H1 (cell line): ENCODE results near the gene DAPK2. TPM values are rescaled to one million over a fixed set of nuclear protein-coding genes. Genes with fewer than 3 reads are reported as not detected.

Experiments used
- CTCF ChIA-PET: fragments of 300-600 bp; sonication (Branson Sonifier 250); formaldehyde crosslinking; loops from one replicate; lab custom pipeline; 2021; ENCODE audit not compliant: partially characterized antibody; lab: Charles Lee
- POLR2A ChIA-PET: fragments of 300-600 bp; sonication (Branson Sonifier 250); formaldehyde crosslinking; loops from one replicate; lab custom pipeline; 2021; ENCODE audit warnings: inconsistent platforms; ENCODE audit not compliant: partially characterized antibody; lab: Charles Lee
- DNase-seq, 2 experiments: peaks; one replicate each; pipeline versions ENCODE4 v3.0.0 to v3.0.0-alpha.2; 2010 to 2022; ENCODE audit warnings: low spot score in 2 of 2, low read depth in 1 of 2, mixed read lengths in 1 of 2
- FAIRE-seq: peaks from 2 replicates; lab custom pipeline; 2011; peaks lifted over from hg19 to GRCh38; lab: Jason Lieb, UNC
- H2AFZ ChIP-seq: 2 replicates; pipeline ENCODE4 v1.8.1; 2012; ENCODE audit warnings: low read length, inconsistent platforms
- H2AK5ac ChIP-seq: 2 replicates; pipeline ENCODE4 v1.6.1; 2013; ENCODE audit warnings: low read depth, low read length
- H2BK120ac ChIP-seq: replicated peaks from 2 replicates; pipeline ENCODE3; 2013; ENCODE audit warnings: low read depth, low read length, inconsistent platforms
- H2BK12ac ChIP-seq: 2 replicates; pipeline ENCODE4 v1.6.1; 2013; ENCODE audit warnings: low read depth, low read length
- H2BK15ac ChIP-seq: 2 replicates; pipeline ENCODE4 v1.6.1; 2013; ENCODE audit warnings: low read length
- H2BK20ac ChIP-seq: 2 replicates; pipeline ENCODE4 v1.6.1; 2013; ENCODE audit warnings: low read length
- H2BK5ac ChIP-seq: 2 replicates; pipeline ENCODE4 v1.6.1; 2013; ENCODE audit warnings: low read depth, low read length
- H3K14ac ChIP-seq: 2 replicates; pipeline ENCODE4 v1.6.1; 2013; ENCODE audit warnings: inconsistent platforms; ENCODE audit not compliant: insufficient read length
- H3K18ac ChIP-seq: 2 replicates; pipeline ENCODE4 v1.6.1; 2013; ENCODE audit warnings: low read length; ENCODE audit errors: extremely low read depth
- H3K23ac ChIP-seq: 2 replicates; pipeline ENCODE4 v1.6.1; 2013; ENCODE audit warnings: inconsistent platforms; ENCODE audit not compliant: insufficient read length
- H3K23me2 ChIP-seq: 2 replicates; pipeline ENCODE4 v1.6.1; 2013; ENCODE audit warnings: low read depth, low read length
- H3K27ac ChIP-seq: 2 replicates; pipeline ENCODE4 v1.6.1; 2011; ENCODE audit warnings: low read depth, low read length, inconsistent platforms
- H3K27me3 ChIP-seq, 4 experiments: replicated peaks in 1 of 4; 1 replicate in 1 of 4; 2 replicates in 3 of 4; pipeline versions ENCODE4 v1.6.1 to v1.8.1; 2011 to 2013; ENCODE audit warnings: low read length in 3 of 4, mild to moderate bottlenecking in 3 of 4, inconsistent platforms in 2 of 4, mixed read lengths in 2 of 4, moderate library complexity in 1 of 4; ENCODE audit not compliant: control insufficient read depth in 3 of 4, insufficient read depth in 3 of 4; ENCODE audit errors: extremely low read depth in 1 of 4
- H3K36me3 ChIP-seq, 4 experiments: 2 replicates each; pipeline versions ENCODE4 v1.6.1 to v1.8.1; 2011 to 2013; ENCODE audit warnings: mild to moderate bottlenecking in 4 of 4, low read length in 3 of 4, moderate library complexity in 2 of 4, control low read depth in 1 of 4, inconsistent platforms in 1 of 4; ENCODE audit not compliant: insufficient read depth in 4 of 4, control insufficient read depth in 2 of 4
- H3K4ac ChIP-seq: replicated peaks from 2 replicates; pipeline ENCODE3; 2013; ENCODE audit warnings: low read length, low read depth, mixed read lengths, inconsistent platforms; ENCODE audit not compliant: insufficient read length
- H3K4me1 ChIP-seq, 4 experiments: replicated peaks in 1 of 4; 1 replicate in 1 of 4; 2 replicates in 3 of 4; pipeline versions ENCODE4 v1.6.1 to v1.8.1; 2011 to 2013; ENCODE audit warnings: low read length in 3 of 4, inconsistent platforms in 2 of 4, mixed read lengths in 1 of 4; ENCODE audit not compliant: insufficient read depth in 4 of 4, control insufficient read depth in 3 of 4
- H3K4me2 ChIP-seq, 2 experiments: 2 replicates each; pipeline versions ENCODE4 v1.6.1 to v1.8.1; 2011 to 2013; ENCODE audit warnings: low read depth in 2 of 2, low read length in 2 of 2, control low read depth in 1 of 2, inconsistent platforms in 1 of 2, mild to moderate bottlenecking in 1 of 2; ENCODE audit not compliant: insufficient read depth in 1 of 2
- H3K4me3 ChIP-seq, 4 experiments: fragments of 200-600, 300-600 bp in 1 of 4; sonication (generic), shearing (Covaris generic), sonication (Bioruptor Twin) in 1 of 4; 2 replicates each; pipeline versions ENCODE4 v1.5.1 to v1.8.1; 2011 to 2016; ENCODE audit warnings: low read length in 4 of 4, low read depth in 3 of 4, control low read depth in 2 of 4, inconsistent platforms in 2 of 4, mild to moderate bottlenecking in 2 of 4, mixed read lengths in 1 of 4, moderate library complexity in 1 of 4; ENCODE audit not compliant: insufficient read depth in 2 of 4; ENCODE audit errors: extremely low read depth in 1 of 4
- H3K56ac ChIP-seq: replicated peaks from 2 replicates; pipeline ENCODE3; 2013; ENCODE audit warnings: low read depth, mild to moderate bottlenecking, mixed read lengths, low read length, inconsistent platforms; ENCODE audit not compliant: insufficient read length
- H3K79me1 ChIP-seq: 2 replicates; pipeline ENCODE4 v1.6.1; 2013; ENCODE audit warnings: low read depth, low read length, control low read depth
- H3K79me2 ChIP-seq, 2 experiments: 2 replicates each; pipeline versions ENCODE4 v1.6.1 to v1.8.1; 2012 to 2013; ENCODE audit warnings: low read length in 2 of 2, mild to moderate bottlenecking in 2 of 2, inconsistent platforms in 1 of 2; ENCODE audit not compliant: insufficient read depth in 2 of 2, control insufficient read depth in 1 of 2
- H3K9ac ChIP-seq, 4 experiments: replicated peaks in 1 of 4; 1 replicate in 1 of 4; 2 replicates in 3 of 4; pipeline versions ENCODE4 v1.6.1 to v1.8.1; 2011 to 2013; ENCODE audit warnings: low read depth in 3 of 4, low read length in 3 of 4, control low read depth in 2 of 4, mild to moderate bottlenecking in 2 of 4, moderate library complexity in 2 of 4, inconsistent platforms in 1 of 4; ENCODE audit errors: extremely low read depth in 1 of 4
- H3K9me3 ChIP-seq, 2 experiments: 2 replicates each; pipeline versions ENCODE4 v1.6.1 to v1.8.1; 2012 to 2013; ENCODE audit warnings: mild to moderate bottlenecking in 2 of 2, moderate library complexity in 2 of 2, control low read depth in 1 of 2, inconsistent platforms in 1 of 2, low read depth in 1 of 2, low read length in 1 of 2, mixed read lengths in 1 of 2; ENCODE audit not compliant: insufficient read depth in 2 of 2
- H4K20me1 ChIP-seq, 2 experiments: replicated peaks in 1 of 2; 2 replicates each; pipeline versions ENCODE3 to v1.8.1; 2011 to 2013; ENCODE audit warnings: inconsistent platforms in 2 of 2, low read length in 2 of 2, mild to moderate bottlenecking in 1 of 2; ENCODE audit not compliant: insufficient read depth in 2 of 2, control insufficient read depth in 1 of 2
- H4K5ac ChIP-seq: 2 replicates; pipeline ENCODE4 v1.6.1; 2013; ENCODE audit warnings: low read length, low read depth, mixed read lengths, inconsistent platforms; ENCODE audit not compliant: insufficient read length
- H4K8ac ChIP-seq: 2 replicates; pipeline ENCODE4 v1.8.0; 2013; ENCODE audit warnings: mild to moderate bottlenecking, moderate library complexity, low read length, inconsistent platforms; ENCODE audit not compliant: insufficient read depth; ENCODE audit errors: extremely low read depth
- H4K91ac ChIP-seq: replicated peaks from 2 replicates; pipeline ENCODE3; 2013; ENCODE audit warnings: low read length, mixed read lengths, inconsistent platforms; ENCODE audit not compliant: insufficient read length
- BRCA1 ChIP-seq: IDR thresholded peaks from 2 replicates; pipeline ENCODE4 v1.6.1; 2012; ENCODE audit warnings: low read depth, low read length, improper control_type of control experiment
- CBX5 ChIP-seq: fragments of 300-800, 300-1000 bp; sonication (generic); IDR thresholded peaks from 2 replicates; pipeline ENCODE4 v1.7.1; 2016; ENCODE audit warnings: antibody characterized with exemption, low read length, low read depth
- CREB1 ChIP-seq: IDR thresholded peaks from 2 replicates; pipeline ENCODE4 v1.6.1; 2012; ENCODE audit warnings: inconsistent platforms
- E2F6 ChIP-seq: IDR thresholded peaks from 2 replicates; pipeline ENCODE4 v1.6.1; 2012; ENCODE audit warnings: inconsistent platforms
- EP300 ChIP-seq, 2 experiments: IDR thresholded peaks; 1 replicate in 1 of 2; 2 replicates in 1 of 2; pipeline ENCODE4 v1.6.1; 2011 to 2012; ENCODE audit warnings: low read depth in 2 of 2, low read length in 2 of 2, mild to moderate bottlenecking in 2 of 2, borderline replicate concordance in 1 of 2, inconsistent platforms in 1 of 2, moderate library complexity in 1 of 2
- KDM4A ChIP-seq: IDR thresholded peaks from one replicate; pipeline ENCODE4 v1.7.1; 2012; ENCODE audit warnings: low read depth, mild to moderate bottlenecking, moderate library complexity, low read length, inconsistent platforms; ENCODE audit not compliant: severe bottlenecking
- KDM5A ChIP-seq: fragments of 200-600 bp; IDR thresholded peaks from 2 replicates; pipeline ENCODE4 v1.7.1; 2012; ENCODE audit warnings: mild to moderate bottlenecking, low read length, inconsistent platforms, mixed read lengths
- SAP30 ChIP-seq: fragments of 300-600 bp; sonication (generic); IDR thresholded peaks from 2 replicates; pipeline ENCODE4 v1.7.1; 2012; ENCODE audit warnings: low read length, moderate library complexity, mild to moderate bottlenecking, inconsistent platforms; ENCODE audit not compliant: insufficient read depth, insufficient replicate concordance
- SRF ChIP-seq: IDR thresholded peaks from 2 replicates; pipeline ENCODE4 v1.6.1; 2011; ENCODE audit warnings: mild to moderate bottlenecking, low read depth, low read length, moderate library complexity
- ZNF274 ChIP-seq: IDR thresholded peaks from 2 replicates; pipeline ENCODE4 v1.7.0; 2012; ENCODE audit warnings: low read length, borderline replicate concordance; ENCODE audit errors: extremely low read depth
- WGBS, 2 experiments: shearing (Covaris generic) in 1 of 2; methylation state at CpG; one replicate each; pipeline versions ENCODE4 v1.1.6 to v1.1.7; 2013 to 2015; ENCODE audit warnings: low lambda C conversion rate in 2 of 2, mixed read lengths in 2 of 2, inconsistent platforms in 1 of 2, low coverage in 1 of 2, missing lambda C conversion rate in 1 of 2; ENCODE audit not compliant: insufficient replicate concordance in 2 of 2, insufficient coverage in 1 of 2, insufficient read length in 1 of 2; ENCODE audit errors: extremely low coverage in 1 of 2, missing lambda C conversion rate in 1 of 2; 5-methylcytosine and 5-hydroxymethylcytosine counted together
- polyA plus RNA-seq, 7 experiments: library from polyadenylated mRNA; depleted of rRNA in 3 of 7; stranded (reverse) in 5 of 7; unstranded in 2 of 7; fragments of >200 nt in 5 of 7; fragments of 200-250 nt in 2 of 7; gene quantifications; 1 replicate in 5 of 7; 2 replicates in 1 of 7; 4 replicates in 1 of 7; pipeline versions ENCODE4 v1.2.1 to v1.2.3, GENCODE V29; 2011 to 2013; ENCODE audit warnings: missing spikeins in 2 of 7, mixed read lengths in 2 of 7
- total RNA-seq: library from RNA; stranded (reverse); fragmentation: NEBNext Ultra II Directional; extraction: Animal tissue kit (Norgen Biotek cat#: 25700); gene quantifications from 2 replicates; pipeline ENCODE4 v1.2.1, GENCODE V29; 2021
- TF ChIP-seq, protein P1 (sequence below): IDR thresholded peaks from 2 replicates; pipeline ENCODE4 v1.6.1; 2011; ENCODE audit warnings: low read length, improper control_type of control experiment

DAPK2 gene
- total and polyA plus RNA-seq, 2 of the 8 experiments (the other 6 are each of a cell fraction or from before 2014, with no cell fraction given) = 1.8 to 2.9 TPM

DNA sequence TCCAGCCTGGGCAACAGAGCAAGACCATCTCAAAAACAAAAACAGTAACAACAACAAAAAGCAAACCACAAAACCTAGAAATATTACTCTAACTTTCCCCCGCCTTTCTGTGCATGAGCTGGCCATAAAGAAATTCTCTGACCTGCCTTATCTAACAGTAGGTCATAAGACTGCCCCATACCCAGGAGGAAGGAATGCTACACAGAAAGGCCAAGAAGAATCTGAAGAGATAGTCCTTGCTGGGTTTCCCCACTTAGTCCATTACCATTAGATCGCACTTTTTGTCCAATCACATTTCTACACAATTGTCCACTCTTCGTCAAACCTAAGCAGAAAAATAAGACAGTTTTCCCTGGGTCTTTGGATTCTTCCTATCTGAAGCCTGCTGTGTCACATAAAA is 23.8 kb upstream of the DAPK2 start:
- H3K9me3 ChIP-seq = no peaks in the 10 kb centered on the region
- H3K56ac ChIP-seq = no peak overlapping the region
- no peak overlapping the region for H2BK15ac ChIP-seq
- H2AFZ ChIP-seq = no peak overlapping the region
- no peak overlapping the region for H2BK120ac ChIP-seq
- no peaks in the 10 kb centered on the region for H4K20me1 ChIP-seq
- H3K23ac ChIP-seq = no peak overlapping the region
- no peak overlapping the region for H3K4ac ChIP-seq
- H4K5ac ChIP-seq = no peak overlapping the region
- no peak overlapping the region for H2BK20ac ChIP-seq
- H2BK5ac ChIP-seq = no peak overlapping the region
- H3K9ac ChIP-seq = no peak overlapping the region
- peaks cover 0 to 1% (median 0%) of the 10 kb centered on the region in 4 experiments; a peak in 2 of 7 replicates for H3K4me1 ChIP-seq
- no peak overlapping the region for H3K14ac ChIP-seq
- H3K18ac ChIP-seq = no peak overlapping the region
- H3K4me2 ChIP-seq = no peak overlapping the region
- no peak overlapping the region for H3K4me3 ChIP-seq
- H3K27me3 ChIP-seq = no peaks in the 10 kb centered on the region
- peaks cover 2 to 20% (median 9%) of the 10 kb centered on the region in 4 experiments; a peak in 7 of 8 replicates for H3K36me3 ChIP-seq
- no peaks in the 10 kb centered on the region for H3K23me2 ChIP-seq
- H4K91ac ChIP-seq = no peak overlapping the region
- DNase-seq (no peak), FAIRE-seq (no peak)
- ChIA-PET POLR2A (no interaction called here), CTCF (interaction anchor here (0.6 to 5.8 kb wide), 21 partner anchors 9 to 583 kb away, joined by 3 to 62 read pairs (median 4); partner anchors contain the start of genes CIAO2A and DAPK2)
- no peak overlapping the region for H2AK5ac ChIP-seq
- TF ChIP-seq E2F6 (no peak), CBX5 (no peak), ZNF274 (no peak), KDM4A (no peak), EP300 (IDR thresholded peaks at IDR 0.05; ENCODE audit: borderline replicate concordance in 1 of 2, low read depth in 2 of 2, low read length in 2 of 2) (no peak), CREB1 (no peak), SAP30 (no peak), SRF (no peak), BRCA1 (no peak), KDM5A (no peak)
- TF ChIP-seq, protein P1, sequence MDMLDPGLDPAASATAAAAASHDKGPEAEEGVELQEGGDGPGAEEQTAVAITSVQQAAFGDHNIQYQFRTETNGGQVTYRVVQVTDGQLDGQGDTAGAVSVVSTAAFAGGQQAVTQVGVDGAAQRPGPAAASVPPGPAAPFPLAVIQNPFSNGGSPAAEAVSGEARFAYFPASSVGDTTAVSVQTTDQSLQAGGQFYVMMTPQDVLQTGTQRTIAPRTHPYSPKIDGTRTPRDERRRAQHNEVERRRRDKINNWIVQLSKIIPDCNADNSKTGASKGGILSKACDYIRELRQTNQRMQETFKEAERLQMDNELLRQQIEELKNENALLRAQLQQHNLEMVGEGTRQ = no peak
- no peaks in the 10 kb centered on the region; the same call in 1 of the 2 replicates for H3K79me1 ChIP-seq
- 92% methylated on average over 3 of the region's 3 CpGs; no CpG with 5 or more reads in 1 of the 2 experiments for WGBS, 2 experiments
- no peaks in the 10 kb centered on the region for H3K79me2 ChIP-seq
- no peak overlapping the region for H2BK12ac ChIP-seq
- no peak overlapping the region for H3K27ac ChIP-seq
- no peak overlapping the region for H4K8ac ChIP-seq
